COR-L47 (cell line): ENCODE results near the gene ACER3.
"Not testable (repeated sequence)": the region's sequence is repeated elsewhere in the genome, so short reads cannot be mapped to it uniquely, and the experiment has no call there.

Experiments
- DNase-seq: peaks from one replicate; lab custom pipeline; 2025; lab: John Stamatoyannopoulos, UW

The ACER3 gene

DNA sequence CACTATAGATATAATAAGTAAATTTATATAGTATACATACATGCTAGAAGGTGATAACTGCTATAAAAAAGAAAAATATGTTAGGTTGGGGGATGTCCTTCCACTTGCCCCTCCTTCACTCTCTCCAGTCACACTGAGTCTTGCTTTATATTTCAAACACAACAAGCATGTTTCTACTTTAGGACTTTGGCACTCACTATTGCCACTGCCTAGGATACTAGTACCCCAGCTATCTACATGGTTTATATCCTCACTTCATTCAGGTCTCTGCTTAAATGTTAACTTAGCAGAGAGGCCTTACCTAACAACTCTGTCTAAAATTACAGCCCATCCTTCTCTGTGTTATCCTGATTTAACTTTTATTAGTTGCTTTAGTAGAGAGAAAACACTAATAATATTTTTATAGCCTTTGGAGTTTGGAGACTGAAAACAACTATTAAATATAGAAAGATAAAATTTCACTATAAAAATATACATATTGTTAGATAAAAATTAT lies 134.4 kb downstream of the ACER3 start:
- no peak for DNase-seq

DNA sequence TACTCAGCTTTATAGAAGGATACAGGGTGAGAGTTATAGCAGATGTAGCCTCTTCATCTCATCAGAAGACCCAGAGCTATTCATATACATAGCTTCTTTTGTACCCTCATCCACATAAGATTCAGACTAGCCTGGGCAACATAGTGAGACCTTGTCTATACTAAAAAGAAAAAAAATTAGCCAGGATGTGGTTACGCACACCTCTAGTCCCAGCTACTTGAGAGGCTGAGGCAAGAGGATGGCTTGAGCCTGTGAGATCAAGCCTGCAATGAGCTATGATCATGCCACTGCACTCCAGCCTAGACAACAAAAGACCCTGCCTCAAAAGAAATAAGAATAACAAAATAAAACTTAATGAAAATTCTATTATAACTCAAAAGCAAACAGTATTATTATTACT lies 136.8 kb downstream of the ACER3 start:
- DNase-seq: no peak

DNA sequence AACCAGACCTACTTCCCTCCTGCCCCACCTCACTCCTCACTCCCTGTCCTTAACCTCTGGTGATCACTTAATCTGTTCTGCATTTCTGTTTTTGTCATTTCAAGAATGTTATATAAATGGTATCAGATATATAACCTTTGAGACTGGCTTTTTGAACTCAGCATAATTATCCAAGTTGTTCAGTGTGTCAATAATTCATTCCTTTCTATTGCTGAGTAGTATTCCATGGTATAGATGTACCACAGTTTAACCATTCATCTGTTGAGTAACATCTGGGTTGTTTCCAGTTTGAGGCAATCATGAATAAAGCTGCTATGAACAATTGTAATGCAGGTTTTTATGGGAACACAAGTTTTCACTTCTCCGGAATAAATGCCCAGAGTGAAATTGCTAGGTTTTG lies 138.9 kb downstream of the ACER3 start:
- no peak for DNase-seq

DNA sequence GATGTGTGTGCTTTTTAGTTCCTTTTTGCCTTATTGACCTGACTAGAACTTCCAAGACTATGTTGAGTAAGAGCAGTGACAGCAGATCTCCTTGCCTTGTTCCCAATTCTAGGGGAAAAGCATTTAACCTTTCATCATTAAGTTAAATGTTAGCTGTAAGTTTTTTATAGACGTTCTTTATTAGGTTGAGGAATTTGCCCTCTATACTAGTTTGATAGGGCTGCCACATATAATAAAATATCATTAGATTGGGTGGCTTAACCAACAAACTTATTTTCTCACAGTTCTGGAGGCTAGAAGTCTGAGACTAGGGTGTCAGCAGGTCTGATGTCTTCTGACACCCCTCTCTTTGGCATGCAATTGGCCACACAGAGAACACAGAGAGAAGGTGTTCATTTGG lies 140.9 kb downstream of the ACER3 start:
- no peak for DNase-seq

DNA sequence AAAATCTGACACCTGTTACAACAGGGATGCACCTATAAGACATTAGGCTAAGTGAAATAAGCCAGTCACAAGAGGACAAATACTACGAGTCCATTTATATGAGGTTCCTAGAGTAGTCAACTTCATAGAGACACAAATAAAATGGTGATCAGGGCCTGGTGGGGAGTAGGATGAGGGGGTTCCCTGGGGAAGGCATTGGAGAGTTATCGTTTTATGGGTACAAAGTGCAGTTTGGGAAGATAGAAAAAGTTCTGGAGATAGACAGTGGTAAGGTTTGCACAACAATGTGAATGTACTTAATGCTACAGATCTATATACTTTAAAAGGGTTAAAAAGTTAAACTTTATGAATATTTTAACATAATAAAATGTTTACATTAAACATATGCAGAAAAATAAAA lies 142.1 kb downstream of the ACER3 start:
- no peak for DNase-seq

DNA sequence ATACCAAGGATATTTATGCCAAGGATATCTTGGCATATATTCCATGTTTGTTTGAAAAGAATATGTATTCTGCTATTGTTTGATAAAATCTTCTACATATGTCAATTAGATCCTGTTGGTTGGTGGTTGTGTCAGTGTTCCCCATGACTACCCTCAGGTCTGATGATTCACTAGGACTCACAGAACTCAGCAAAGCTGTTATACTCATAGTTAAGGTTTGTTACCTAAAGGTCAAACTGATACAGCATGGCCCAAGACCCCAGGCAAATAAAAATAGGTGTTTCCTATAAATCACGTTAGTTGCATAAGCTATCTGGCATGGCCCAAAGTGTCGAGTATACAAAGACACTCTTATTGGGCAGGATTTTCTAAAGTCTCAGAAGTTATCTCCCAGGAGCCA lies 143.2 kb downstream of the ACER3 start:
- no peak for DNase-seq

DNA sequence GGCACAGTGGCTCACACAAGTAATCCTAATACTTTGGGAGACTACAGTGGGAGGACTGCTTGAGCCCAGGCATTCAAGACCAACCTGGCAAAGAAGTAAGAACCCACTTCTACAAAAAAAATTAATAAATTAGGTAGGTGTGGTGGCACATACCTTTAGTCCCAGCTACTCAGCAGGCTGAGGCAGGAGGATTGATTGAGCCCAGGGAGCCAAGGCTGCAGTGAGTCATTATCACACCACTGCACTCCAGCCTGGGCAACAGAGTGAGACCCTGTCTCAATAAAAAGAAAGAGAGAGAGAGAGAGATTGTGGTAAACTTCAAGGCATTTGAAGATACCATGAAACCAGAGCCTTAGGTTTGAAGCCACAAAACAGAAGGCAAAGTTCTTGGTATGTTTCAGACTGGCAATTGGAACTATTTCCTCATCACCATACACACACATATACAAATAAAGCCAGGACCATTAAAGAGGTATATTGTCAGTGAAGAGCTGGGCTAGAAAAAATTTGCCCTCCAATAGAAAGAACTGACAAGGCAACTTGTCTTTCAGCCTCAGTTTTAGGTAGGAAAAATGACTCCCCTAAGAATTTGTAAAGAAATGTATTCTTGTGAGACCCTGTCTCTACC lies 148.9 kb downstream of the ACER3 start:
- no peak for DNase-seq

DNA sequence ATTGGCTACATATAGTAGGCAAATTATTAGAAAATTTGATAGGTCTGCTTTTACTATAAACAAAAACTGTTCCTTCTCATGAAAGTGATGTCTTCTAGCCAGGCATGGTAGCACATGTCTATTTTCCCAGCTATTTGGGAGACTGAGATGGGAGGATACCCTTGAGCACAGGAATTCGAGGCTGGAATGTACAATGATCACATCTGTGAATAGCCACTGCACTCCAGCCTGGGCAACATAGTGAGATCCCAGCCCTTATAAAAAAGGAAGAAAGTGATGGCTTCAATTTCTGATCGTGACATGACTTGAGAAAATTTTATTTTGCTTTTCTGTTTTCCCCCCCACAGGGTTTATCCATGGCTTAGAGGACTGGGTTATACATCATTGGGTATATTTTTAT lies 154.0 kb downstream of the ACER3 start:
- DNase-seq: no peak

DNA sequence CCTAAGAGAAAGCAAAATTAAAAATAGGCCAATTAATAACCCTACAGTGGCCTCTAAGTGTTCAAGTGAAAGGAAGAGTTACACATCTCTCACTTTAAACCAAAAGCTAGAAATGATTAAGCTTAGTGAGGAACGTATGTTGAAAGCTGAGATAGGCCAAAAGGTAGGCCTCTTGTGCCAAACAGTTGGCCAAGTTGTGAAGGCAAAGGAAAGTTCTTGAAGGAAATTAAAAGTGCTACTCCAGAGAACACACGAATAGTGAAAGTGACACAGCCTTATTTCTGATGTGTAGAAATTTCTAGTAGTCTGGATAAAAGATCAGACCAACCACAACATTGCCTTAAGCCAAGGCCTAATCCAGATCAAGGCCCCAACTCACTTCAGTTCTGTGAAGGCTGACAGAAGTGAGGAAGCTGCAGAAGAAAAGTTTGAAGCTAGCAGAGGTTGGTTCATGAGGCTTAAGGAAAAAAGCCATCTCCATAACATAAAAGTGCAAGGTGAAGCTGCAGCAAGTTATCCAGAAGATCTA lies 157.7 kb downstream of the ACER3 start:
- DNase-seq: not testable (repeated sequence)

DNA sequence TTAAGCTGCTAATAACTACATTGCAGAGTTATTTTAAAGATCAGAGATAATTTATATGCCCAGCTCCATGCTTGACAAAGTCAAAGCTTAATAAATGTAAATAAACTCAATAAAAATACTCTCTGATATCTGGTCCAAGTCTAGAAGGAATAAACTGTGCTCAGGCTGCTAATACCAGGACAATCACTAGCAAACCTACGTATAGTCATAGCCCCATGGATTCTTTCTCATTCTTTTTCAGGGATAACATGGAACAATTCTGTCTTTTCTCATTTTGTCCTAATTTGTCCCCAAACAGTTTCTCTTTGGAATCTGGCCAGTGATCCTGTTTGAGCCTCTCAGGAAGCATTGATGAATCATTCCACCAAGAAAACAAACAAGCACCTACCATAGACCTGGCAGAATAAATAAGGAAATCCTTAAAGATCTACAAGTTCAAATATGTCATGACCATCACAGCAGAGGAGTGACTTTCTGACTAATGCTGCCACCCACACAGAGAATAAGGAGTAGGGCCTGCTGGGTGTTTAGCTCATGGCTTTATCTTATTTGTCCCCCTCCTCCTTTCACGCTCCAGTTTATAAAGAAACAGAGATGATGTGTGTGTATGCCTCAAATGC lies 159.4 kb downstream of the ACER3 start:
- no peak for DNase-seq

DNA sequence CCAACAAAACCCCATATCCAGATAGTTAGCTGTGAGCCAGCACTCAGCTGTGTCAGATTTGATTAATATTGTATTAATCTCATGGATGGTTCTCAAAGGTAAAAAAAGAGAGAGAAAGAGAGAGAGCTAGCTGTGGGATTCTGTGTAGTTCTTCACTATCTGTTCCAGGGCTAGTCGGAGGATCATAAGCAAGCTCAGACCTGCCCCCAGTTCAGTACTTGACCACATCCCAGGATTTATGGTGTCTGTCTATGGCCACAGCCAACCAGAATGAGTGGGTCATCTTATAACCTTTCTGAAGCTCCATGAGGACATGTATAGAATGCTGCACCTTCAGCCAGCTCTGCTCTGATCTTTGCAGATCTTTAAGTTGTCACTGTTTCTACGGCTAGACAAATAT lies 160.0 kb downstream of the ACER3 start:
- DNase-seq: no peak

DNA sequence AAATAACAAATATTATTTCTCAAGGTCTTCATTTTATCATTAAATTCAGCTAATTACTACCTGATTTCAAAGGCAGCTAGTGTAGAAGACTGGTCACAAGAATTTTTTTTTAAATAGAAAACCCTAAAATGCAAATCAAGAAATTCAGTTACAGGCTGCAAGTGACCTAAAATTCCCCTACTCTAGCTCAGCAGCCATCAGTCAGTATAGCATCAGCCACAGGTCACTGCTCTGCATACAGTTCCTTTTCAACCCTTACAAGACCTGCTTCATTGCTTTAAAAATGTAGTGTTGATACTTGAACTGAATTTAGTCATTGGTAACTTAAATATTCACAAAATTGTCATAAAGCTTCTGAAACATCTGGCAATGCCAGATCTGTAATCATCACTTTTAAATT lies 164.0 kb downstream of the ACER3 start:
- DNase-seq: no peak

DNA sequence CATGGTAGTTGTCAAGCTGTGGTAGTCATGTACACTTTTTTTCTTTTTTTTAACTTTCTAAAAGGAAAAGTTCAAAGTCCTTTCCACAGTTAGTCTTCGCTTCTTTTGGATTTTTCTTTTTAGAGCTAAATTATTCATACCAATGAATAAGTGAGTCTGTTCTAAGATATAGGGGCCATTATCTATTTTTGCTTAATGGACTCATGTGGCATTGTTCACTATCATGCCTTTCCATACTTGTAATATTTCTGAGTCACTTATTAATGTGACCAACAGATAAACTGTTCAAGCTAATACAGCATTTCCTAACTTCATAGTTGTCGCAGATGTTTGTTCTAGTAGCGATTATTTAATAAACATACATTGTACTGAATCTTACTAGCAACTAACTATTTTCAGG lies 165.5 kb downstream of the ACER3 start:
- no peak for DNase-seq

DNA sequence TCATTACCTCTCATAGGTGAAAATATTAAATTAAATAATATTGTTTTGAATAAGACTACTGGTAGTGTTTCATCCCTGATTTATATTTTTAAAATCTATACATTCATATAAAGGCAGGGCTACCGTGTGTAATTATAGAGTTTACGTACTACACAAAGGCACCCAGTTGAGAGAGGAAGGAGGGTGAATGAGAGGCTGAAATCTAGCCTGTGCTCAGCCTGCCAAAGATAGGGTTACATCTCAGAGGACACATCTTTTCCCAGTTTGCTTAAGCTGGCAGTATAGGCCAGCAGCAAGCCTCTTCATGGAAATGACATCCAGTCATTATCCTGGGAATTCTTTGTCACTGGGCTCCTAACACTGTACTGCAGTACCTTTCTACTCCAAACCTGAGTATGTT lies 166.0 kb downstream of the ACER3 start:
- no peak for DNase-seq

DNA sequence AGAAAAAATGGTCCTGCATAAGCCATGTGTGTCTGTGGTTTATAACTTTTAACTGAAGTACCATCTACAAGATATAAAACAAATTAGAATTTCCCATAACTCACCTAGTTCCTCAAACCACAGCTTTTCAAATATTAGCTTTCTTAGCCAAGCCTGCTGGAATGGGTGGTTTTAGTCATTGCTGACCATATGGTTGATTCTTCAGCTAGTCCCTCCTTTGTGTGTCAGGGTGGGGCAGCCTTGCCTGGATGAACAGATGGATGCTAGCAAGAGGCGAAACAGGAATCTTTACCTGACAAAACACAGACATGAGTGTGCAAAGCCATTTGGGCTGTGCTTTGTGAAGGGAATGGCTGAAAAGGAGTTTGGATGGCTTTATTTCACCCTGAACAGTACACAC lies 166.6 kb downstream of the ACER3 start:
- DNase-seq: no peak

DNA sequence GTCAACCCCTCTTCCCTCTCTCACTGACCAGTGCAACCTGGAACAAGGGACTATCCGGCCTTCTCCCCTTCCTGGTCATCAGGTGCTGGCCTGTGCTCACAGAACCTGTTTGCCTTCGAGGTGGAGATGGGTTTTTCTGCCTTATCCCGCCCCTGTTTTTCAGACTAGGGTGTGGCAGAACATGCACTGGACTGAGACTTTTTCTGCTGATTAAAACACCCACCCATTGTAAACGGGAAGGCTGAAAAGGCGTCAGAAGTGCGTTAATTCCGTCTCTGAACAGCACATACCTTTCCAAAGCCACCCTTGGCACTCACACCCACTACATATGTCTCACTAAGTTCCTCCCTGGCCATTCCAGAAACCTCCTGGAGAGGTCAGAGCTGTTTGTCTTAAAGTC lies 169.1 kb downstream of the ACER3 start:
- no peak for DNase-seq

DNA sequence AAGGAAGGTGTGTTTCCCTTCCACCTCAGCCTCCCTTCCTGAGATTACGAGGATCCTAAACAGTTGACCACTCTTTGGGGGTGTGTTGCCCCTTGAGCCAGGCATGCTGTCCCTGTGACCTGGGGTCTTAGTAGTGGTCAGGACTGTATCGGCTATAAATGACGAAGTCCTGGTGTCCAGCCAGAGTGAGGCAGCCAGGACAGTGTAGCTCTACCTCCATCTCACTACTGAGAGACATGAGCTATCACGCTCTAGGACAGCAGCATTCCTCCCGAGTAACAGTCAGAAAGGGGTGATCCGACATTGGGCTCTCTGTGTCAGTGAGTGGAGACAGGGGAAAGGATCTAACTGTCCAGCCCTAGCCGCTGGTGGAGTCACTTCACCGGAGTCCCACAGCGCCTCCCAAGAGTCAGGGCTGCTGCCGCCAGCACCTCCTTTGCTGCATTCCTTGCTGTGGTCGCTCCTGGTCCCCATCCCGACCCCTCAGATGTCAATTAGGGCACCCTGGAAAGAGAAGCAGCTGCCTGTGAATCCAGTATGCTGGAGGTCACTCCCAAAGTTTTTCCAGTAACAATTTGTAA lies 170.2 kb downstream of the ACER3 start:
- no peak for DNase-seq

DNA sequence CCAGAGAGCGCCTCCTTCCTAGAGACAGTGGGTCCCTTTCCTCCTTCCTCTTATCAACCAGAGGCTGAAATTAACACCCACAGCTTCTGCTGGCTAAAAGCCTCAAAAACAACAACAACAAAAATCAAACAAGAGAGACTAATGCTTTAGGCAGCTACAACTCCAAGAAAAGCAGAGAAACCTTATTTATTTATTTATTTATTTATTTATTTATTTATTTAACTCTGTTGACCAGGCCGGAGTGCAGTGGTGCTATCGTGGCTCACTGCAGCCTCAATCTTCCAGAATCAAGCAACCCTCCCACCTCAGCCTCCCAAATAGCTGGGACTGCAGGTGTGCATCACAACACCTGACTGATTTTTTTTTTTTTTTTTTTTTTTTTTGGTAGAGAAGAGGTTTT lies 170.9 kb downstream of the ACER3 start:
- no peak for DNase-seq

DNA sequence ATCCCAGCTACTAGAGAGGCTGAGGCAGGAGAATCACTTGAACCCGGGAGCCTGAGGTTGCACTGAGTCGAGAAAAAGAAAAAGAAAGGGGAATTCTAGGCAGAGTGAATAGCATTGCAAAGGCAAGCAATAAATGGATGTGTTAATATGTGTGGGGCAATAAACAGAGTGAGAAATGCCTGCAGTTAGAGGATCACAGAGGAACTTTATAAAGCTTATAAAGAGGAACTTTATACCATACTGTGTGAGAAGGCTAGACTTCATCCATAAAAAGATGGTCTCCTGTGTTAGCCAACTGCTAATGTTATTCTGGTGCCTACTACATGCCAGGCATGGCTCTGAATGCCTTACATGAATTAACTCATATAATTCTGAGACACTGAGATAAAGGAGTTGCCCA lies 174.3 kb downstream of the ACER3 start:
- DNase-seq: no peak

DNA sequence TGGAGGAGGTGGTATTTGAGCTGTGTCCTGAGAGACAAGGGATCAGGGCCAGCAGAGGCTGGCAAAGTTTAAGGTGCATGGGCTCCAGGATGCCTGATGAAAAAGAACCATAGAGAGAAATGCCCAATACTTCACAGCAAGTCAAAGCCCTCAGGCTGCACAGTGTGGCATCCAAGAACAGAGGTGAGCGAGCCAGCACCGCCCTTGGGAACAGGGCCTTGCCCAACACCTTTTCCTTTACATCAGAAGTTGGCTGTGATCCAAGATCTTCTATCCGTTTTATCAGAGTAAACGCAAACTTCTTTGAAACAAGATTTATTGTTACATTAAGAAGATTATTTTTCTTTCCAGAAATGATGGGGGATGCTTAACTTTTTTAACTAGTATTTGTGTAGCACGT lies 174.9 kb downstream of the ACER3 start:
- no peak for DNase-seq

DNA sequence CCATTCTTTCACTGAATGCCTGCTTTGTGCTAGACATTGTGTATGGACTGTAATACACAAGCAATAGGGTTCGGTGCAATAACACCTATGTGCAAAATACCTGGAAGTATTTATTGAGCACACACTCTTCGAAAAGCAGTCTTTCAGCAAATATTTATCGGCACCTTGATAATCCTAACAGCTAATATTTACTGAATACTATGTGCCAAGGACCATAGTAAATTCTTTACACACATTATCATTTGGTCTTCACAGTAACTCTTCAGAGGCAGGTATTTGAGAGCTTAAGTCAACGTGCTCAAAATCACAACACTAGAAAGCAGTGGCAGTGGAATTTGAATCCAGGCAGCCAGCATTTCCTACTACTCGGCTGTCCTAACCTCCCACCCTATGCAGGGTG lies 175.7 kb downstream of the ACER3 start:
- DNase-seq: no peak

DNA sequence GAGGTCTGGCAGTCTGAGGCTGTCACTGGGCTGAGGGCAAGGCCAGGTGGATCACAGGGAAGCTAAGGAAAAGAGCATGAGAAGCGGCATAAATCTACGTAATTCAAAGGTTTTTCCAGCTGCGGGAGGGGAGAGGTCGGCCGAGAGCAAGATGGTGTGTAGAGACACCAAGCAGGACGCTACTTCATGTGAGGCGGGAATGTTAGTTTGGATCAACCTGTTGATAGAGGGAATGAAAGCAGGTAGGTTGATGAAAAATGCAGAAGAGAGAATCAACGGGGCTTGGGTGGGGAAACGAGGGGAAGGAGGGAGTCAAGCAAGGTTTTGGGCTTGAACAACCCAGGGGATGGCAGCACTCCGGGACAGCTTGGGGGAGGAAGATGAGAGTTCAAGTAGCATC lies 176.3 kb downstream of the ACER3 start:
- DNase-seq: no peak

DNA sequence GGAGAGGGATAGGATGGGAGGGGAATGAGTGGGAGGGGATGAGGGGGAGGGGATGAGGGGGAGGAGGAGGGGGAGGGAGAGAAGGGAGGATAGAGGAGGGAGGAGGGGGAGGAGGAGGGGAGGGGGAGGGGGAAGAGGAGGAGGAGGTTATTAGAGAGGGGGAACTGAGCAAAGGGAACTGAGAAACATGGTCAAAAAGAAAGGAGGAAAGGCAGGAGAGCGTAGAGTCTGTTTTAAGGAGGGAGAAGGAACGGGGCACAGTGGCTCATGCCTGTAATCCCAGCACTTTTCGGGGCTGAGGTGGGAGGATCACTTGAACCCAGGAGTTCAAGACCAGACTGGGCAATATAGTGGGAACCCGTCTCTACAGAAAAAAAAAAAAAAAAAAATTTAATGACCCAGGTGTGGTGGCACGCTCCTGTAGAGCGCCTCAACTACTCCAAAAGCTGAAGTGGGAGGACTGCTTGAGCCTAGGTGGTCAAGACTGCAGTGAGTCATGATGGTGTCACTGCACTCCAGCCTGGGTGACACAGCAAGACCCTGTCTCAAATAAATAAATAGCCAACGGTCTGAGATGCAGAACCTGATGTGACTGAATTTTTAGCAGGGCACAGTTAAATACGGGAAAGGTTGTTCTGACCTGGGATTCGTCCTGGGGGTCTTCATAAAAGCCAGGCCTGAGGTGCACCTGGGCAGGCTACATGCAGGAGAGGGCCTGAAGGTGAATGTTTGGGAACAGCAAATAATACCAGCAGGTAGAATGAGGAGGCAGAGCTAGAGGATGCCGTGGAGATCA lies 177.5 kb downstream of the ACER3 start:
- no peak for DNase-seq
